SK-N-MC (cell line): ENCODE data around the gene TMSB10.

Experiments
- EZH2 ChIP-seq: fragments of 200-600 bp; sonication (generic); IDR thresholded peaks from one replicate; pipeline ENCODE4 v1.6.1; 2017; ENCODE audit warnings: antibody characterized with exemption
- FOXP2 ChIP-seq: optimal IDR thresholded peaks from 2 replicates; pipeline ENCODE3; 2011; ENCODE audit warnings: mild to moderate bottlenecking, moderate library complexity; ENCODE audit not compliant: insufficient read depth; ENCODE audit errors: extremely low read length, control extremely low read depth
- POLR2AphosphoS5 ChIP-seq: IDR thresholded peaks from 2 replicates; pipeline ENCODE4 v1.6.1; 2012; ENCODE audit warnings: mild to moderate bottlenecking, low read depth, low read length, borderline replicate concordance

- no peak for TF ChIP-seq POLR2AphosphoS5
- no peak for TF ChIP-seq EZH2
- no peak for TF ChIP-seq FOXP2
Observed at GRCh38 chr2:84931384-84931821, 25.9 kb downstream of the TMSB10 start.
